Endothelial cell of umbilical vein (primary cell): ENCODE results near the gene AJAP1. TPM values are rescaled to one million over a fixed set of nuclear protein-coding genes. Genes with fewer than 3 reads are reported as not detected.

Experiments used
- BruUV-seq: library from RNA; stranded (reverse); fragments of 400-500 nt; replicated peaks from 2 replicates; lab custom pipeline; 2021; lab: Mats Ljungman, UMichigan
- CTCF ChIA-PET: fragments of 300-600, 350-600 bp; sonication (Branson Sonifier 250); formaldehyde crosslinking; loops from one replicate; lab custom pipeline; 2021; ENCODE audit warnings: antibody characterized with exemption, inconsistent platforms; lab: Charles Lee
- POLR2A ChIA-PET: fragments of 300-600, 350-600 bp; sonication (Branson Sonifier 250); formaldehyde crosslinking; loops from one replicate; lab custom pipeline; 2021; ENCODE audit warnings: antibody characterized with exemption, inconsistent platforms; lab: Charles Lee
- DNase-seq: peaks from one replicate; pipeline ENCODE4 v3.0.0-alpha.2; 2011; ENCODE audit warnings: low read depth, low spot score
- FAIRE-seq: peaks from 2 replicates; lab custom pipeline; 2011; peaks lifted over from hg19 to GRCh38; lab: Jason Lieb, UNC
- H2AFZ ChIP-seq: 2 replicates; pipeline ENCODE4 v1.6.0; 2012; ENCODE audit warnings: low read depth, low read length, control low read depth, inconsistent platforms
- H3K27ac ChIP-seq: 2 replicates; pipeline ENCODE4 v1.5.1; 2011; ENCODE audit warnings: low read depth, mild to moderate bottlenecking, control low read depth, low read length, moderate library complexity; ENCODE audit not compliant: insufficient read depth
- H3K27me3 ChIP-seq, 2 experiments: 2 replicates each; pipeline versions ENCODE4 v1.6.0 to v1.6.1; 2011; ENCODE audit warnings: low read length in 2 of 2, mixed read lengths in 1 of 2; ENCODE audit not compliant: control insufficient read depth in 2 of 2, insufficient read depth in 2 of 2
- H3K36me3 ChIP-seq, 2 experiments: 2 replicates in 1 of 2; 3 replicates in 1 of 2; pipeline ENCODE4 v1.5.1; 2011; ENCODE audit warnings: low read length in 2 of 2, mild to moderate bottlenecking in 1 of 2, moderate library complexity in 1 of 2; ENCODE audit not compliant: control insufficient read depth in 2 of 2, insufficient read depth in 2 of 2; ENCODE audit errors: extremely low read depth in 1 of 2
- H3K4me1 ChIP-seq: 3 replicates; pipeline ENCODE4 v1.5.1; 2011; ENCODE audit warnings: mild to moderate bottlenecking, low read length; ENCODE audit not compliant: control insufficient read depth, insufficient read depth; ENCODE audit errors: extremely low read depth
- H3K4me2 ChIP-seq: 2 replicates; pipeline ENCODE4 v1.6.1; 2011; ENCODE audit warnings: low read length, control low read depth, mixed read lengths; ENCODE audit not compliant: insufficient read depth
- H3K4me3 ChIP-seq, 3 experiments: fragments of 200-600 bp in 1 of 3; sonication (generic), shearing (Covaris generic) in 1 of 3; replicated peaks in 1 of 3; 2 replicates each; pipeline ENCODE4 v1.5.1; 2011 to 2016; ENCODE audit warnings: control low read depth in 3 of 3, low read length in 3 of 3, mild to moderate bottlenecking in 2 of 3, inconsistent platforms in 1 of 3, low read depth in 1 of 3, moderate library complexity in 1 of 3; ENCODE audit not compliant: insufficient read depth in 1 of 3
- H3K79me2 ChIP-seq: 2 replicates; pipeline ENCODE4 v1.6.0; 2012; ENCODE audit warnings: low read length, inconsistent platforms; ENCODE audit not compliant: control insufficient read depth, insufficient read depth
- H3K9ac ChIP-seq: replicated peaks from 2 replicates; pipeline ENCODE3; 2011; ENCODE audit warnings: low read length, control low read depth; ENCODE audit not compliant: insufficient read depth; ENCODE audit errors: extremely low read depth
- H3K9me1 ChIP-seq: replicated peaks from 3 replicates; pipeline ENCODE4 v1.6.0; 2011; ENCODE audit warnings: mild to moderate bottlenecking, low read length; ENCODE audit not compliant: control insufficient read depth, insufficient read depth; ENCODE audit errors: extremely low read depth
- H3K9me3 ChIP-seq: replicated peaks from 2 replicates; pipeline ENCODE4 v1.5.1; 2012; ENCODE audit warnings: low read length, inconsistent platforms; ENCODE audit not compliant: control insufficient read depth, insufficient read depth
- H4K20me1 ChIP-seq: replicated peaks from 2 replicates; pipeline ENCODE3; 2011; ENCODE audit warnings: mild to moderate bottlenecking, low read length; ENCODE audit not compliant: control insufficient read depth, insufficient read depth; ENCODE audit errors: extremely low read depth
- EZH2 ChIP-seq: IDR thresholded peaks from 2 replicates; pipeline ENCODE4 v1.6.1; 2012; ENCODE audit warnings: borderline replicate concordance, low read depth, mild to moderate bottlenecking, moderate library complexity, low read length, inconsistent platforms; ENCODE audit not compliant: severe bottlenecking
- FOS ChIP-seq: IDR thresholded peaks from 2 replicates; pipeline ENCODE4 v1.6.1; 2011; ENCODE audit warnings: mild to moderate bottlenecking, low read length, moderate library complexity, borderline replicate concordance; ENCODE audit not compliant: insufficient read depth
- GATA2 ChIP-seq: IDR thresholded peaks from 2 replicates; pipeline ENCODE4 v1.7.0; 2011; ENCODE audit warnings: low read depth, mild to moderate bottlenecking, moderate library complexity, mixed read lengths, low read length; ENCODE audit not compliant: insufficient read length, insufficient read depth
- JUN ChIP-seq: IDR thresholded peaks from 2 replicates; pipeline ENCODE4 v1.6.1; 2011; ENCODE audit warnings: borderline replicate concordance, low read depth; ENCODE audit not compliant: insufficient read length, insufficient read depth
- MAX ChIP-seq: IDR thresholded peaks from 2 replicates; pipeline ENCODE4 v1.6.1; 2011; ENCODE audit not compliant: insufficient read depth, insufficient read length
- MYC ChIP-seq: IDR thresholded peaks from one replicate; pipeline ENCODE4 v1.6.1; 2011; ENCODE audit warnings: mild to moderate bottlenecking, low read depth, low read length
- POLR2A ChIP-seq: IDR thresholded peaks from 2 replicates; pipeline ENCODE4 v1.6.1; 2012; ENCODE audit warnings: low read depth, mild to moderate bottlenecking, control low read depth, low read length
- POLR2AphosphoS5 ChIP-seq: IDR thresholded peaks from 2 replicates; pipeline ENCODE4 v1.6.1; 2012; ENCODE audit warnings: low read depth, mild to moderate bottlenecking, control low read depth, low read length, moderate library complexity; ENCODE audit not compliant: insufficient read depth
- dilution Hi-C: fragments of 300-500 bp; cut with MboI; formaldehyde crosslinking; loops from one replicate; pipeline ENCODE4 v1.15.0; 2019; ENCODE audit warnings: low sequenced_read_pairs; ENCODE audit not compliant: extremely low pct_ligation_motif_present
- intact Hi-C: fragments of 100-400 bp; cut with micrococcal nuclease; formaldehyde crosslinking; loops from one replicate; pipeline ENCODE4 v1.10.0; 2022
- polyA plus RNA-seq, 4 experiments: library from polyadenylated mRNA; depleted of rRNA in 3 of 4; stranded (reverse) in 3 of 4; unstranded in 1 of 4; fragments of >200 nt; gene quantifications; 2 replicates each; pipeline versions ENCODE4 v1.2.1 to v1.2.3, GENCODE V29; 2011 to 2012; ENCODE audit warnings: missing spikeins in 1 of 4
- total RNA-seq: library from RNA; stranded (reverse); gene quantifications from 2 replicates; pipeline ENCODE4 v1.2.3, GENCODE V29; 2021
- TF ChIP-seq, protein P1 (sequence below), 2 donors: IDR thresholded peaks; 1 replicate in 1 of 2; 2 replicates in 1 of 2; pipeline ENCODE4 v1.5.1; 2011; ENCODE audit warnings: low read length in 2 of 2, mild to moderate bottlenecking in 2 of 2, moderate library complexity in 2 of 2, control low read depth in 1 of 2, inconsistent platforms in 1 of 2, low read depth in 1 of 2; ENCODE audit not compliant: insufficient read depth in 1 of 2; ENCODE audit errors: extremely low read depth in 1 of 2

AJAP1 gene
- total and polyA plus RNA-seq, 2 donors (not counting 3 experiments of a cell fraction or from before 2014, with no cell fraction given) = not detected

DNA sequence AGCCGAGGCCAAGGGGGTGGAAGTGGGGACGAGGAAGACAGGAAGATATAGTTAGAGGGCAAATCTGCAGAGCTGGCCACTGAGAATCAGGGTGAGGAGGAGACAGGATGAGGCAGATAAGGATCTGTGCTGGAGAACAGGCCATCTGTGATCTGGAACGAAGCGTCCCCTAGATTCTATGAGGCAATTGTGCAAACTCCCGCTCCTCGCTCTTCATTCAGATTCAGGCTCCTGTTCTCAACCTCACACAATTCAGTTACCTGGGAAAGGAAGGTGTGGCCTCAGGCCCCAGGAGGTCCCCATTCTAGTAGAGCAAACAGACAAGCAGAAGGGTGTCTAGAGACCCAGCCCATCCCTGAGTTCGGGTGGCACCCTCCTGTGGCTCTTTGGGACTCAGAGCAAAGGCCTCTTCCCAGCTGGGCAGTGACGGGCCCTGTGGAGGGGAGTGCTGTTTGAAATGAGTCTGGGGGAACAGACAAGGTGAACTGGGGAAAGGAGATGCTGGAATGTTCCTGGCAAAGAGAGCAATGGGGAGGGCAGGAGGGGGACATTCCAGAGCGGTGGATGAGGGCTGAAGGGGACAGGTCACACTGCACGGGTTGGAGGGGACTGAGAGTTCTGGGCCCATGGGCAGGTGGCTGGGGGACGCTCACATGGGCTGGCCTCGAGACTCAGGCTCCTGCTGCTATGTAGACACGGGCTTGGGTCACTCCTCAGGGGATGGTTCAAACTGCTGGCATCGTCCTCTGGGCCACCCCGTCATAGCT, 39.9 kb upstream of the AJAP1 start:
- Histone ChIP-seq H3K27ac (no peak overlapping the region), H3K9me1 (no peaks in the 10 kb centered on the region), H3K4me2 (no peak overlapping the region), H3K79me2 (no peaks in the 10 kb centered on the region), H2AFZ (no peak overlapping the region), H3K4me3 (no peak overlapping the region), H3K9me3 (peaks cover 4% of the 10 kb centered on the region), H4K20me1 (no peaks in the 10 kb centered on the region), H3K27me3 (no peaks in the 10 kb centered on the region), H3K36me3 (no peaks in the 10 kb centered on the region), H3K9ac (no peak overlapping the region), H3K4me1 (no peaks in the 10 kb centered on the region)
- intact Hi-C loops (no loop called here), dilution Hi-C loops (no loop called here)
- BruUV-seq = no TSS peak
- DNase-seq = no peak
- no peak for TF ChIP-seq EZH2
- no peak for TF ChIP-seq MAX
- no peak for TF ChIP-seq POLR2AphosphoS5
- no peak for TF ChIP-seq JUN
- TF ChIP-seq POLR2A = no peak
- TF ChIP-seq FOS = no peak
- TF ChIP-seq GATA2 = no peak
- ChIA-PET CTCF (no interaction called here), POLR2A (no interaction called here)
- no peak for FAIRE-seq

DNA sequence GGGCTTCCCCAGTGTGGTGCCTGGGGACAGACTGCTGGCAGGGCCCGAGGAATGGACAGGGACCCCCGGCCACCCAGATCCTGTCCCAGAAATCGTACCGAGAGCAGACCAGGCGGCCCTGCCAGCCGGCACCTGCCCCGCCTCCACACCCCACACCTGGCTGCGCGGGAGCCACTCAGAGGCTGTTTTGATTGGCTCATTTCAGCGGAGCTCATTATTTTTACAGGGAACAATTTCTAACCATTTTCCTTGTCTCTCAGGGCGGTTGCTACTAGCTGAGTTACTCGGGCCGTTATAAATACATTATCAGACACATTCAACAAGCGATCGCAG, 39.3 kb upstream of the AJAP1 start:
- no TSS peak for BruUV-seq

More for the DNA sequence above, 39.3 kb upstream of the AJAP1 start:
- H3K4me1 ChIP-seq = no peaks in the 10 kb centered on the region
- FAIRE-seq (no peak), DNase-seq (no peak)
- no peaks in the 10 kb centered on the region for H3K9me1 ChIP-seq
- H4K20me1 ChIP-seq = no peaks in the 10 kb centered on the region
- no peaks in the 10 kb centered on the region for H3K36me3 ChIP-seq
- no peaks in the 10 kb centered on the region for H3K27me3 ChIP-seq
- ChIA-PET CTCF (no interaction called here), POLR2A (no interaction called here)
- TF ChIP-seq MYC (no peak), POLR2A (no peak), JUN (no peak), EZH2 (no peak), POLR2AphosphoS5 (no peak), FOS (no peak), GATA2 (no peak), MAX (no peak)
- TF ChIP-seq, protein P1, sequence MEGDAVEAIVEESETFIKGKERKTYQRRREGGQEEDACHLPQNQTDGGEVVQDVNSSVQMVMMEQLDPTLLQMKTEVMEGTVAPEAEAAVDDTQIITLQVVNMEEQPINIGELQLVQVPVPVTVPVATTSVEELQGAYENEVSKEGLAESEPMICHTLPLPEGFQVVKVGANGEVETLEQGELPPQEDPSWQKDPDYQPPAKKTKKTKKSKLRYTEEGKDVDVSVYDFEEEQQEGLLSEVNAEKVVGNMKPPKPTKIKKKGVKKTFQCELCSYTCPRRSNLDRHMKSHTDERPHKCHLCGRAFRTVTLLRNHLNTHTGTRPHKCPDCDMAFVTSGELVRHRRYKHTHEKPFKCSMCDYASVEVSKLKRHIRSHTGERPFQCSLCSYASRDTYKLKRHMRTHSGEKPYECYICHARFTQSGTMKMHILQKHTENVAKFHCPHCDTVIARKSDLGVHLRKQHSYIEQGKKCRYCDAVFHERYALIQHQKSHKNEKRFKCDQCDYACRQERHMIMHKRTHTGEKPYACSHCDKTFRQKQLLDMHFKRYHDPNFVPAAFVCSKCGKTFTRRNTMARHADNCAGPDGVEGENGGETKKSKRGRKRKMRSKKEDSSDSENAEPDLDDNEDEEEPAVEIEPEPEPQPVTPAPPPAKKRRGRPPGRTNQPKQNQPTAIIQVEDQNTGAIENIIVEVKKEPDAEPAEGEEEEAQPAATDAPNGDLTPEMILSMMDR (IDR thresholded peaks at IDR 0.05; ENCODE audit: extremely low read depth in 1 of 2, insufficient read depth in 1 of 2, low read depth in 1 of 2, low read length in 2 of 2) = no peak
- H3K4me2 ChIP-seq = no peak overlapping the region
- peaks cover 4% of the 10 kb centered on the region for H3K9me3 ChIP-seq
- H3K4me3 ChIP-seq = no peak overlapping the region
- dilution Hi-C loops = no loop called here
- no peaks in the 10 kb centered on the region for H3K79me2 ChIP-seq
- H3K27ac ChIP-seq = no peak overlapping the region
- no peak overlapping the region for H3K9ac ChIP-seq
- no peak overlapping the region for H2AFZ ChIP-seq
- intact Hi-C loops = no loop called here
